HG02798 (cell line): ENCODE measurements around the gene DHX32.
"Not testable (repeated sequence)": the region's sequence is repeated elsewhere in the genome, so short reads cannot be mapped to it uniquely, and the experiment has no call there.

ENCODE experiments used
- ATAC-seq: cut with Tn5 transposase; IDR thresholded peaks from one replicate; pipeline ENCODE4 v1.9.1; 2021; ENCODE audit warnings: mild to moderate bottlenecking; ENCODE audit not compliant: unreplicated experiment, poor library complexity

DHX32 gene, protein sequence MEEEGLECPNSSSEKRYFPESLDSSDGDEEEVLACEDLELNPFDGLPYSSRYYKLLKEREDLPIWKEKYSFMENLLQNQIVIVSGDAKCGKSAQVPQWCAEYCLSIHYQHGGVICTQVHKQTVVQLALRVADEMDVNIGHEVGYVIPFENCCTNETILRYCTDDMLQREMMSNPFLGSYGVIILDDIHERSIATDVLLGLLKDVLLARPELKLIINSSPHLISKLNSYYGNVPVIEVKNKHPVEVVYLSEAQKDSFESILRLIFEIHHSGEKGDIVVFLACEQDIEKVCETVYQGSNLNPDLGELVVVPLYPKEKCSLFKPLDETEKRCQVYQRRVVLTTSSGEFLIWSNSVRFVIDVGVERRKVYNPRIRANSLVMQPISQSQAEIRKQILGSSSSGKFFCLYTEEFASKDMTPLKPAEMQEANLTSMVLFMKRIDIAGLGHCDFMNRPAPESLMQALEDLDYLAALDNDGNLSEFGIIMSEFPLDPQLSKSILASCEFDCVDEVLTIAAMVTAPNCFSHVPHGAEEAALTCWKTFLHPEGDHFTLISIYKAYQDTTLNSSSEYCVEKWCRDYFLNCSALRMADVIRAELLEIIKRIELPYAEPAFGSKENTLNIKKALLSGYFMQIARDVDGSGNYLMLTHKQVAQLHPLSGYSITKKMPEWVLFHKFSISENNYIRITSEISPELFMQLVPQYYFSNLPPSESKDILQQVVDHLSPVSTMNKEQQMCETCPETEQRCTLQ

DNA sequence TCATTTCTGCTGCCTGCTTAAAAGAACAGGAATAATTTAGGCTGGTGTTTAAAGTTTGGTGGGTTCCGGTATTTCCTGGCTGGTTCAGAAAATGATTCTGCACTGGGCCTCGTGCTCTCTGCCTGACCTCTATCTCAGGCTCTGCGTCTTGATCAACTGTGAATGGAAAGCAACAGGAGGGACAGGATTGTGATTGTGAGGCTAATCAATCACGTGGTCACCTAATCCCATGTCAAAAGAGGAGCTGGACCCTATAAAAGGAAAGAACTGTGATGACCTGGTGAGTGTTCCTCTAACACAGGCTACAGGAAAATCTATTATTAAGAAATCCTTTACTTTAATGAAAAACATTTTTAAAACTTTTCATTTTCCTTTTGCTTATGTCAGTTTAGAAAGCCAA, at the start of gene DHX32:
Gene DHX32, minus strand, starts transcription at position 101 of the 400 bp plus-strand sequence. CDS start 468 bp downstream, outside the sequence.
- no peak for ATAC-seq

DNA sequence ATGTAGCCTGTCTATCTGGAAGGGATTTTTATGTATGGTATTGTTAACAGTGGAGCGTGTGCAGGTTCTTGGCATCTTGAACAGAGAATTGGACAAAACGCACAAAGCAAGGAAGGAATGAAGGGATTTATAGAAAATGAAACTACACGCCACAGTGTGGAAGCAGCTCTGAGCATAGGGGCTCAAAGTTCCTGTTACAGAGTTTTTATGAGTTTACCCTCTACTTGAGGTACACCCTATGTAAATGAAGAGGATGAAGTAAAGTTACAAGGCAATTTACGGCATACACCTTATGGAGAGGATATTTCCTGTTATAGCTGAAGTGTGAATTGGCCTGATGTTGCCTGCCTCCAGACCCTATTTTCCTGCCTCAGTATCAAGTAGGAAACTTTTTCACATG, 48.5 kb upstream of the DHX32 start:
- ATAC-seq: no peak

DNA sequence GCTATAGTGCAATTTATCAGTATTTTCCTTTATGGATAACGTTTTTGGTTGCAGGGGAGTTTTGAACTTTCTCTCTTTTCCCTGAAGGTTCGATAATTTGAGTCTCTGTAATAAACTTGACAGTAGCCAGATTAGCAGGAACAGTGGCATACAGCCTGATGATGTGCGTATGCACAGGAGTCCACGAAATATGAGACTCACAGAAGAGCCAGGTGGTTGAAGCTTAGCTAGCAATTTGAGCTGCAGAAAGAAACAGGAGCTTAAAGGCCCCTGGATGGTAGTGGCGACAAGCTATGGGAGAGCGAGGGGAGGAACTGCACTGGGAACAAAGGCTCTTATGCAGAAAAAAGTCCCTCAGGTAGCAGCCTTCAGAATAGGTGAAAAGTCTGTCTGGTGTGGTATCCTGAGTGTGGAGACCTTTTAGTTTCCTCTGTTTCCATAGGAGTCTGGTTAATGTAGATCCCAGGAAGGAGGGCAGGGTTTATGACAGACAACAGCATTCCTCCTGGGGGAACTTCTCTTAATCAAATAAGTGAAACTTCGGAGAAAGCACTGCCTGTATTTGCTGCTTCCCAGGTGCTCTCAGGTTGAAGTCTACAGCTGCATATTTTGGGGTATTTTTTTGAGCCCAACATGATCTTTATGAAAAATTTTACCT, 48.0 kb upstream of the DHX32 start:
- no peak for ATAC-seq

DNA sequence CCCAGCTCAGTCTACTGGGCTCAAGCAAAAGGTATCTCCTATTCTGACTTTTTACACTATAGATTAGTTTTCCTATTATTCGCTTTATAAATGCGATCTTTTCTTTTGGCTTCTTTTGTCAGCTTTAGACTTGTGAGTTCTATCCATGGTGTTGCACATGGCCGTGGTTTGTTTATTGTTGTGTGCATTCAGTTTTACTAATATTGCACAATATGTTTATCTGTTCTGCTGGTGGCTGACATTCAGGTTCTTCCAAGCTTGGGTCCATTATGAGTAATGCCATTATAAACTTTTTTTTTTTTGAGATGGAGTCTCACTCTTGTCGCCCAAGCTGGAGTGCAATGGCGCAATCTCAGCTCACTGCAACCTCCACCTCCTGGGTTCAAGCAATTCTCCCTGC, 46.2 kb upstream of the DHX32 start:
- ATAC-seq: not testable (repeated sequence)

DNA sequence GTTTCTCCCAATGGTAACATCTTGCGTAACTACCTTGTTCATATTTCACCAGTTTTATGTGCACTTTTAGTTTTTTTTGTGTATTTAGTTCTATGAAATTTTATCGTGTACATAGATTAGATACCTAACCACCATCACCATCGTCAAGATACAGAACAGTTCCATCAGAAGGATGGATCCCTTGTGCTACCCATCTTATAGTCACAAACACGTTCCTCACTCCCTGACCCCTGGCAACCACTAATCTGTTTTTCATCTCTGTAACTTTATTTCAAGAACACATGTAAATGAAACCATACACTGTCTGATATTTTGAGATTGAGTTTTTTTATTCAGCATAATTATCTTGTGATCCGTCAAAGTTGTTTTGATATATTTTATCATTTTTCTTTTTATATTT, 45.2 kb upstream of the DHX32 start:
- no peak for ATAC-seq

DNA sequence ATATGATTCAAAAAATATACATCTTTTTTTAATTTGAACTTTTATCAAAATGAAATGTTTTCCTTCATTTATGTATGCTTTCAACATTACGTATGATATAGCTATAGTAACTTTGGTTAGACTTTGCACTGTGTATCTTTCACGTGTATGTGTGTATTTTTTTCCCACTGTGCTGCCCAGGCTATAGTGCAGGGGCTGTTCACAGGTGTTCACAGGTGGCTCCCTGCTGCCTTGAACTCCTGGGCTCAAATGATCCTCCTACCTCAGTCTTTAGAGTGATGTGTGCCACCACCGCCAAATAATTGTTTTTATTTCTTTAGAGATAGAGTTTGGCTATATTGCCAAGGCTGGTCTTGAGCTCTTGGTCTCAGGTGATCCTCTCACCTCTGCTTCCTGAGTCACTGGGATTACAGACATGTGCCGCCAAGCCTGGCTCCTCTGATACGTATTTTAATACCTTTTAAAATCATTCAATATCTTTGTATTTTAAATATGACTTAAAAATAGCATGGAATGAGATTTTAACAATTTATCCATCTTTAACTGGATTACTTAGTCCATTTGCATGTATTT, 44.3 kb upstream of the DHX32 start:
- no peak for ATAC-seq

DNA sequence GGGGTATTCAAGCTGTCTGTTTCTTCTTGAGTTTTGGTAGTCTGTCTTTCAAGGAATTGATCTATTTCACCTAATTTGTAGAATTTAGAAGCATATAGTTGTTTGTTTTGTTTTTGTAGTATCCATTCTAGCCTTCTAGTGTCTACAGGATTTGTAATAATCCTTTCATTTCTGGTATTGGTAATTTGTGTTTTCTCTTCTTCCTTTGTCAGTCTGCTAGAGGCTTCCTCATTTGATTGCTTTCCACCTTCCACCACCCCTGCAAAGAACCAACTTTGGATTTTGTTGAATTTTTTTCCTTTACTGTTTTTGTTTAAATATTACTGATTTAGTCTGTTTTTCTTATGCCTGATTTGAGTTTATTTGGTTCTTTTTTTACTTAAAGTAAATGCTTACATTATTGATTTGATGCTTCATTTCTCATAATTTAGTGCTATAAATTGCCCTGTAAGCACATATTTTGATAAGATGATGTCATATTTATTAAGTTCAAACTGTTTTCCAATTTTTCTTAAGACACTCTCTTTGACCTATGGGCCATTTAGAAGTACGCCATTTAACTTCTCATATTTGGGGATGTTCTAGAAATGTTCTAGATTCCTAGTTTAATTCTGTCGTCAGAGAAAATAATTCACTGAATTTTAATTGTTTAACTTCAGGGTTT, 40.7 kb upstream of the DHX32 start:
- not testable (repeated sequence) for ATAC-seq

DNA sequence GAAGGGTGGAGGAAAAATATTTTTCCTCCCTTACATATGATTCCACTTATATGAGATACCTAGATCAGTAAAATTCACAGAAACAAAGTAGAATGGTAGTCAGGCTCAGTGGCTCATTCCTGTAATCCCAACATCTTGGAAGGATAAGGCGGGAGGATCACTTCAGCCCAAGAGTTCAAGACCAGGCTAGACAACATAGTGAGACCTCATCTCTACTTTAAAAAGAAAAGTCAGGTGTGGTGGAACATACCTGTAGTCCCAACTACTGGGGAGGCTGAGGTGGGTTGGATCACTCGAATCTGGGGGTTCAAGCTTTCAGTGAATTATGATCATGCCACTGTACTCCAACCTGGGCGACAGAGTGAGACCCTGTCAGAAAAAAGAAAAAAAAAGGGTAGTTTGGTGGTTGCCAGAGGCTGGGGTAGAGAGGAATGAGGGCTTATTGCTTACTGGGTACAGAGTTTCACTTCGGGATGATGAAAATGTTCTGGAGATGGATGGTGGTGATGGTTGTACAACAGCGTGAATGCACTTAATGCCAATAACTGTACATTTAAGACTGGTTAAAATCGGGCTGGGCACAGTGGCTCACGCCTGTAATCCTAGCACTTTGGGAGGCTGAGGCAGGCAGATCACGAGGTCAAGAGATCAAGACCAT, 36.7 kb upstream of the DHX32 start:
- ATAC-seq: not testable (repeated sequence)

DNA sequence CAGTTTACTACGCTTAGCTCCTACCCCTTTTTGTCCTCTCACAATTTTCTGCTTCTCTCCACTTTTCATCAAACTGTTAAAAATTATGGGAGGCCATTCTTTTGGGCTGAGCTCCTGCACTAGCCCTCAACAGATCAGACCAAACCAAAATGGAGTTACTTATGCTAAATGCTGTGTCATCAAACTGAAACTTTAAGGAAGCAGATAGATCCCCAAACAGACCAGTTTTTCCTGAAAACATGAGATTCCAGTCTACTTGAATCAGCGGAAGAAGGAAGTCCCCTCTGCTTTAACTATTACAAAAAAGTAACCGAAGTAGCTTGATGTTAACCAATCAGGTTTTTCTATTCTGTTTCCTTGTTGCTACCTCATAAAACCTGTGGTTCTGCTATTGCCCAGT, 35.9 kb upstream of the DHX32 start:
- ATAC-seq: no peak

DNA sequence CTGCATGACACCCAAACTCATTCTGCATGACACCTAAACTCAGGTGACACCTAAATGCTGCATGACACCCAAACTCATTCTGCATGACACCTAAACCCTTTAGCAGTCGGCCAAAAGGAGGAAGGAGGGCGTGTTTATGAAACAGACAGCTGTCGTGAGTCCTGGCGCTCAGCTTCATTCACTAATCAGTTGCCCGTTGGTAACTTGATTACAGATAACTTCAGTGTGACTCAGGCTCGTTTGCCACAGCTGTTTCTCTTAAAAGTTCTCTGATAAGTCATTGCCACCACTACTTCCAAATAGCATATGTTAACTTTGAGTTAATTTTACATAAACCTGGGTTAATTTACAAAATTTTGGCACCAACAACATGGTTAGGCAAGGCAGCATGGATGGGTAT, 32.2 kb upstream of the DHX32 start:
- ATAC-seq: not testable (repeated sequence)

DNA sequence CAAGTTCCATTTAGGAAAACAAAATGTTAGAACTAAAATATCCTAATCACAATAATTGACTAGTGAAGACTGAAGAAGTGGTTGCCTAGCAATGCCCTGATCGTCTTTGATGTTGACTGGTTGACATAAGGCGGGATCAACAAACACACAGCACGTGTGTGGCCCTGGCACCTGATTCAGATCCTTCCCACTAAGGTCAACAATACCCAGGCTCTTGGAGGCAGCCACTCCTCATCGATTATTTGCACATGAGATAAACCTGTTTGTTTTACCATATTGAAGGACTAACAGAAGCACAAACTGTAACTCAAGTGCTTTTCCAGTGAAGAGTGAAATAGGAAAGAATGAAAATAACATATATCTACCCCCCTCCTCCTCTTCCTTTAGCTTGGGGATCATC, 30.9 kb upstream of the DHX32 start:
- no peak for ATAC-seq

DNA sequence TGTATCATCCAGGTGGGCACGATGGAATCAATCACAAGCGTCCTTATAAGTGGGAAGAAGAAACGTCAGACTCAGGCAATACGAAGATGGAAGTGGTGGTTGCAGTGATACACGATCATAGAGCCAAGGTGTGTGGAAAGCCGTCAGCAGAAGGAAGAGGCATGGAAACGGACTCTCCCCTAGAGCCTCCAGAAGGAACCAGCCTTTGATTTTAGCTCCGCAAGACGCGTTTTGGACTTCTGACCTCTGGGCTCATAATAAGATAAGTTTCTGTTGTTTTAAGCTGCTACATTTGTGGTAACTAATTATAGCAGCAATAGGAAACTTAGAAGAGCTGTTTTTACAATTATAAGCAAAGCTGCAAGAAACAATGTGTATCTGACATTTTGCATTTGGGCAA, 30.1 kb upstream of the DHX32 start:
- no peak for ATAC-seq

DNA sequence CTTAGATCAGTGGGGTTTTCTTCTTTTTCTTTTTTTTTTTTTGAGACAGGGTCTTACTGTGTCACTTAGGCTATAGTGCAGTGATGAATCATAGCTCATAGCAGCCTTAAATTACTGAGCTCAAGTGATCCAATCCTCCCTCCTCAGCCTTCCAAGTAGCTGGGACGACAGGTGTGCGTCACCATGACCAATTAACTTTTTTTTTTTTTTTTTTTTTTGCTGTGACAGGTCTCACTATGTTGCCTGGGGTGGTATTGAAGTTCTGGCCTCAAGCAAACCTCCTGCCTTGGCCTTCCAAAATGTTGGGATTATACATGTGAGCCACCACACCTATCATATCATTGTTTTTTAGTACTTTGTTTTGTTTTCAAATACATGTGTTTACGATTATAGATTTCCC, 28.4 kb upstream of the DHX32 start:
- not testable (repeated sequence) for ATAC-seq

DNA sequence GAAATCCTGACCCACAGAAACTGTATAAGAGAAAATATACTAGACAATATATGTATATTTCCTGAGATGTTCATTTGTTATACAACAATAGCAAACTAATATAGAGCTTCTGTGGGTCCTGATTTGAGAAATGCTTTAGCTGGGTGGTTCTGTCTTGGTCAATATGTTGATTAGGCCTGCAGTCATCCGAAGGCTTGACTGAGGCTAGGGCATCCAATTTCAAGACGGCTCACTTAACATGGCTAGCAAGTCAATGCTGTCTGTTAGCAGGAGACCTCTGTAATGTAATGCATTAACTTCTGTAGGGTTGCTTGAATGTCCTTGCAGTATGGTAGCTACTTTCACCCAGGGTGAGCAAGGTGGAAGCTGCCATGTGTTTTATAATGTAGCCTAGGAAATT, 27.7 kb upstream of the DHX32 start:
- not testable (repeated sequence) for ATAC-seq

DNA sequence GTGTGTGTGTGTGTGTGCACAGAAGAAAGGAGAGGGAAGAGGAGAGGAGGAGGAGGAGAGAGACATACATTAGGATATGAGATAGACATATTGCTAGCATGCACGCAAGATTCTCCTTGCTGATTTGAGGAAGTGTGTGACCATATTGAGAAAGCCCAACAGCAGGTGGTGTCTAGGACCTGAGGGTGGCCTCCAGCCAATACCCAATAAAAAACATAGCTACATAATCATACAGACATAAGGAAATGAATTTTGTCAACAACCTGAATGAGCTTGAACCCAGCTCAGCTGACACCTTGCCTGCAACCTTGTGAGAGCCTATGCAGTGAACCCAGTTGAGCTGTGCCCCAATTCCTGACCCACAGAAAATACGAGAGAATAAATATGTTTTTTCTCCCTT, 26.5 kb upstream of the DHX32 start:
- not testable (repeated sequence) for ATAC-seq

DNA sequence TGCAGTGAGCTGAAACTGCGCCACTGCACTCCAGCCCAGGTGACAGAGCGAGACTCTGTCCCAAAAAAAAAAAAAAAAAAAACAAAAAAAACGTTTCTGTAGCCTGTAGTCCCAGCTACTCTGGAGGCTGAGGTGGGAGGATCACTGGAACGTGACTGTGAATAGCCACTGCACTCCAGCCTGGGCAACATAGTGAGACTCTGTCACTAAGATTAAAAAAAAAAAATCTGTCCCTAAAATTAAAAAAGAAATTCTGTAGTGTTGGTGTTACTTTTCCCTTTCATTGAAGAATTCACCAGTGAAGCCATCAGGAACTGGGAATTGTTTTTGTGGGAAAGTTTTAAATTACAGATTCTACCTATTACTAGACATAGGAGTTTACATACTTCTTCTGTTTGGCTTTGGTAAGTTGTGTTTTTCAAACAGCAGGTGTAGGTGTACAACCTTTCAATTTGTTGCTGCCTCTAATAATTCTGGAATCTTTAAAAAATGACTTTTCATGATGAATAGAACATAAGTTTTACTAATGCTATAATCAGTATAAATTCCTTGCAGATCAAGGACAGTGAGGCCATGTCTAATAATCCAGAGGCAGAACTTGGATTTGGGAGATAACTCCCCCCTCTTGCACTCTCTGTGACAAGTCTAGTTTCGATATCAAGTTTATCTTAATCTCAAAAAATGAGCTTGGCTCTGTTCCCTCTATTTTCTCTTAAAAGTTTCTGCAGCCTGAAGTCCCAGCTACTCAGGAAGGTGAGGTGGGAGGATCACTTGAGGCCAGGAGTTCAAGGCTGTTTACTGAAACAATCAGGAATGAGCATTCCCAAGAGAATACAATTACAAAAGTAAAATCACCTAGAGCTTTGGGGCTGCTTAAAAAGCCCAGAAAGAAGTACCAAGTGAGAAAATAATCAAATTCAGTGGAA, 24.2 kb upstream of the DHX32 start:
- not testable (repeated sequence) for ATAC-seq

DNA sequence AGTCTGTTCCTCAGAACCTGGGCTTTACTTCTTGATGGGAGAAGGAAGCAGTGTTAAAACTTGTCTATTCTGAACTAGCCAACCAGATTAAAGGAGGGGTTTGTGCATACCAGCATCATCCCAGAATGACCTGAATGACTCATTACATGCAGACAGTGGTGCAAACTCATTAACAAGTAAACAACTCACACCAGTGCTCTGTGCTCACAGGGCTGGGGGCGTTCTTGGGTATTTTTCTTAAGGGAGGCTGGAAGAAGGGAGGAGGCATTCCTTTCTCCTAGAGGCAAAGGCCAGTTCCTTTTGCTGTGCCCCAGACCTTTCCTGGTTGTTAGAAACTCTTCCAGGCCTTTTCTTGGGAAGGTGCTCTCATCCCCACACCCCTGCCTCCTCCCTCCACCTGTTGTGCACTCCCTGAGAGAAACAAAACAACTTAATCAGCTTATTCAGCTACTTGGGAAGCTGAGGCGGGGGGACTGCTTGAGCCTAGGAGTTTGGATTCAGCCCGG, 22.1 kb upstream of the DHX32 start:
- ATAC-seq: not testable (repeated sequence)

DNA sequence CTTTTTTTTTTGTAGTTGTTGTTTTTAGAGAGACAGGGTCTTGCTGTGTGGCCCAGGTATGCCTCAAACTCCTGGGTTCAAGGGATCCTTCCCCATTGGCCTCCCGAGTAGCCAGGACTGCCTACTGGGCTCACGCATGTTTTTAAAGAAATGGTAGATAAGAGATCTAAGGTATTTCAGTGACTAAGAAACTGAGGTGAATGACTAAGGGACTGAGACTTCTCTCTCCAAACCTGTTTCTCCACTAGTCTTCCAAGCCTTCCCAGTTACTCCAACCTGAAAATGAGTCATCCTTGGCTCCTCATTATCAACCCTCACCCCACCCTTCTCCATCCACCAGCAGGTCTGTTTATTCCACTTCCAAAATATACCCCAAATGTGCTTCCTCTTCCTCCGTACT, 19.9 kb upstream of the DHX32 start:
- not testable (repeated sequence) for ATAC-seq
